ENCODE results near the gene PHYH.
"Not testable (repeated sequence)": the region's sequence is repeated elsewhere in the genome, so short reads cannot be mapped to it uniquely, and the experiment has no call there.

PHYH gene

DNA sequence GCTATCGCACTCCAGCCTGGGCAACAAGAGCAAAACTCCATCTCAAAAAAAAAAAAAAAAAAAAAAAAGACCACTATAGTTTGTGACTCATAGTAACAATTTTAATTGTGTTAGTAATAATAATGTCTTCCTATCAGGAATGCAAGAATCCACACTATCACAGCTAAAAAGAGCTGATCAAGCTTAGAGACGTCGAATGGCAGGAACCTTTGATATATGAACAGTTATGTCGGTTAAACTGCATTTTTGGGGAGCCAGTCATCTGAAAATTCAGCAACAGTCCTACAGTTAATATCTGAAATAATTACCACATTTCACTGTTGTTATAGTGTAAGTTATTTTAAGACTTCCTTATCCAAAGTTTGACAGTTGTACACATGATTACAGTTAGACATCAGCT, 8.8 kb downstream of the PHYH start:
- TF ChIP-seq ZFX (IDR thresholded peaks at IDR 0.05), result no peak
- TF ChIP-seq, protein P1, sequence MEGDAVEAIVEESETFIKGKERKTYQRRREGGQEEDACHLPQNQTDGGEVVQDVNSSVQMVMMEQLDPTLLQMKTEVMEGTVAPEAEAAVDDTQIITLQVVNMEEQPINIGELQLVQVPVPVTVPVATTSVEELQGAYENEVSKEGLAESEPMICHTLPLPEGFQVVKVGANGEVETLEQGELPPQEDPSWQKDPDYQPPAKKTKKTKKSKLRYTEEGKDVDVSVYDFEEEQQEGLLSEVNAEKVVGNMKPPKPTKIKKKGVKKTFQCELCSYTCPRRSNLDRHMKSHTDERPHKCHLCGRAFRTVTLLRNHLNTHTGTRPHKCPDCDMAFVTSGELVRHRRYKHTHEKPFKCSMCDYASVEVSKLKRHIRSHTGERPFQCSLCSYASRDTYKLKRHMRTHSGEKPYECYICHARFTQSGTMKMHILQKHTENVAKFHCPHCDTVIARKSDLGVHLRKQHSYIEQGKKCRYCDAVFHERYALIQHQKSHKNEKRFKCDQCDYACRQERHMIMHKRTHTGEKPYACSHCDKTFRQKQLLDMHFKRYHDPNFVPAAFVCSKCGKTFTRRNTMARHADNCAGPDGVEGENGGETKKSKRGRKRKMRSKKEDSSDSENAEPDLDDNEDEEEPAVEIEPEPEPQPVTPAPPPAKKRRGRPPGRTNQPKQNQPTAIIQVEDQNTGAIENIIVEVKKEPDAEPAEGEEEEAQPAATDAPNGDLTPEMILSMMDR (conservative IDR thresholded peaks at IDR 0.05), result no peak
- H3K27ac ChIP-seq, result no peak overlapping the region

DNA sequence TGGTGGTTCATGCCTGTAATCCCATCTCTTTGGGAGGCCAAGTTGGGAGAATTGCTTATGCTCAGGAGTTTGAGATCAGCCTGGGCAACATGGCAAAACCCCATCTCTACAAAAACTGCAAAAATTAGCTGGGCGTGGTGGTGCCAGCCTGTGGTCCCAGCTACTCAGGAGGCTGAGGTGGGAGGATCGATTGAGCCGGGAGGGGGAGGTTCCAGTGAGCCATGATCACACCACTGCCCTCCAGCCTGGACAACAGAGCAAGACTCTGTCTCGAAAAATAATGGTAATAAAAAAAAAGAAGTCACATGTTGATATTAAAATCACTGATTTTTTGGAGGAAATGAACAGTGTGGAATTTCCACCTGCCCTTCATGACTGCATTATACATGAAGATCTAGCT, 15.8 kb downstream of the PHYH start:
- TF ChIP-seq ZFX (IDR thresholded peaks at IDR 0.05), result no peak
- TF ChIP-seq, protein P1 (conservative IDR thresholded peaks at IDR 0.05), result no peak
- H3K27ac ChIP-seq, result no peak overlapping the region

DNA sequence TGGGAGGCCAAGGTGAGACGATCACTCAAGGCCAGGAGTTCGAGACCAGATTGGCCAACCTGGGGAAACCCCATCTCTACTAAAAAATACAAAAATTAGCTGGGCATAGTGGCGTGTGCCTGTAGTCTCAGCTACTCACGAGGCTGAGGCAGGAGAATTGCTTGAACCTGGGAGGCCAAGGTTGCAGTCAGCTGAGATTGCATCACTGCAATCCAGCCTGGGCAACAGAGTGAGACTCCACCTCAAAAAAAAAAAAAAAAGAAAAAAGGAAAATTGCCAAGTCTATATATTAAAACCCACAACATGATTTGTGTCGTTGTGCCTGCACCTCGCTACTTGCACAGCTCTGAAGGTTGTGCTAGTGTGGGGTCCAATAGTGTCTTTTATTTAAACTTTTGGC, 17.5 kb downstream of the PHYH start:
- H3K27ac ChIP-seq, result not testable (repeated sequence)

DNA sequence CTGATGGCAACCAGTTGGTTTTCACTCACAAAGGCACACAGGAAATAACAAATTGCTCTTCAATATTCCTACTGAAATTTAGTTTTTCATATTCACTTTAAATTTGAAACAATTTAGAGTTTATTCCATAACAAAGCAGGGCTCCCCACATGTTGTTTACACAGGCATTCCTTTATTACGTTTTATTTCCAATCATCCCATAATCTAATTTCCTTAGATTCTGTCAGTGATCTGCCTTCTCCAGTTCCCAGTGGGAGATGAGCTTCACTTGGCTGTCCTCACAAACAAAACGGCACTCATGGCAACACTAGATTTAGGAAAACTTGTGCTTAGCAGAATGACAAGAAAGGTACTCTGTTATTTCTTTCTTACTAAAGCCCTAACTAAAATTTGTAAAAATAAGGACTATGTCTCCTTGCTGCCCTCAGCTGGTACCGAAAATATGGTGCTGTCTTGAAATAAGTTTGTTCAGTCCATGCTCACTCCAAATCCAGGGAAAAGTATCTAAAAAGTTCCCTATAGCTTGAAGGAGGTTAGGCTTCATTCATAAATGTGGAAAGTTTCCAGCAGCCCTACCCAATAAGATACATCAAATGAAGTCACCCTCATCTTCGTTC, 23.0 kb downstream of the PHYH start:
- no peak overlapping the region for H3K27ac ChIP-seq
- TF ChIP-seq ZFX (IDR thresholded peaks at IDR 0.05), result no peak
- TF ChIP-seq, protein P1 (conservative IDR thresholded peaks at IDR 0.05), result no peak

DNA sequence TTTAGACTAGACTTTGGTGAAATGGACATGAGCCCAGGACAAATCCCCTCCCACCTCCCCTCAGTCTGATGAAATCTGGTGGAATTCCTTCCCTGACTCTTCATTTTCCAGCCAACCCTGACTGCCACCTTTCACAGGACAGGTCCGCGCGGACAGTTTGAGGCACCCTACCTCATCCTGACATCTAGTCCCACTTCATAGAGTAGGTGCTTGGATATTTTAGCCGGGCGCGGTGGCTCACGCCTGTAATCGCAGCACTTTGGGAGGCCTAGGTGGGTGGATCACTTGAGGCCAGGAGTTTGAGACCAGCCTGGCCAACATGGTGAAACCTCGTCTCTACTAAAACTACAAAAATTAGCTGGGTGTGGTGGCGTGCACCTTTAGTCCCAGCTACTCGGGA, 23.7 kb downstream of the PHYH start:
- not testable (repeated sequence) for H3K27ac ChIP-seq

DNA sequence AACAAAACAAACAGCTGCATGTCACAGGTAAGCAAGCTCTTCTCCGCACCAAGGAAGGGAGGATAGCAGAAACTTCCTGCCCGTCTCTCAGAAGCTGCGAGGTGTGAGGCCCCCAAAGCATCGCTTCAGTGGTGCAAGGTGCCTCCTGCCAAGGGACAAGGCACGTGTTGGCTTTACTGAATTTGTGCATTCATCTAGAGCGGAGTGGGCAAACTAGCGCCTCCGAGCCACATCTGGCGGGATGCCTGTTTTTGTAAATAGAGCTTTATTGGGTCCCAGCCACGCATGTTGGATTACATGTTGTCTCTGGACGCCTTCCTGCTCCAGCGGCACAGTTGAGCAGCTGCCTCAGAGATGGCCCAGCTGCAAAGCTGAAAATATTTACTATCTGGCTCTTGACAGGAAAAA, 27.7 kb downstream of the PHYH start:
- no peak overlapping the region for H3K27ac ChIP-seq
- no peak for TF ChIP-seq ZFX (IDR thresholded peaks at IDR 0.05)
- TF ChIP-seq, protein P1 (conservative IDR thresholded peaks at IDR 0.05), result no peak

DNA sequence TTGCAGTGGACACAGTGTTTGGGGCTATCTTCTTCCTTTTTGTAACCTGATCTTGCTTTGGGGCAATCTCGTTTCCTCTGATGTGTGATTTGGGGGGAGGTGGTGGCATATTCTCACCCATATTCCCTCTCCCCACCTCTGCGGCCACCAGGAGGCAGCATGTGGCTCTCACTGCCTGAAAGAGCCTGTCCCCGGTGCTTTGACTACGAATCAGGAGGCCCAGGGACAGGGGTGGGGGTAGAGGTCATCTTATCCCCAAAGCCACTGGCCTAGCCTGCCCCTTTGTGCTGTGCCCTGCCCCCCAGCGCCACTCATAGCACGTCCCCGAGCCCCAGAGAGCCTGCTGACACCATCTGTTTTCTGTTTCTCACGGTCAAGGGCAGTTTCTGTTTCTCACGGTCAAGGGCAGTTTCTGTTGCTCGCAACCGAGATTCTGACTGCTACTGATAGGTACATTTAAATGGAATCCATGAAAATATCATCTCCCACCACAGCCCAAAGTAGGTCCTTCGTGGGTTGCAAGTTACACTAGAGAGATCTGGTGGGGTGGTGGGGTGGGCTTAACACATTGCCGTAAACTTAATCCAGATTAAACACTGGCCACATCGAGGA, 28.2 kb downstream of the PHYH start:
- H3K27ac ChIP-seq, result no peak overlapping the region

DNA sequence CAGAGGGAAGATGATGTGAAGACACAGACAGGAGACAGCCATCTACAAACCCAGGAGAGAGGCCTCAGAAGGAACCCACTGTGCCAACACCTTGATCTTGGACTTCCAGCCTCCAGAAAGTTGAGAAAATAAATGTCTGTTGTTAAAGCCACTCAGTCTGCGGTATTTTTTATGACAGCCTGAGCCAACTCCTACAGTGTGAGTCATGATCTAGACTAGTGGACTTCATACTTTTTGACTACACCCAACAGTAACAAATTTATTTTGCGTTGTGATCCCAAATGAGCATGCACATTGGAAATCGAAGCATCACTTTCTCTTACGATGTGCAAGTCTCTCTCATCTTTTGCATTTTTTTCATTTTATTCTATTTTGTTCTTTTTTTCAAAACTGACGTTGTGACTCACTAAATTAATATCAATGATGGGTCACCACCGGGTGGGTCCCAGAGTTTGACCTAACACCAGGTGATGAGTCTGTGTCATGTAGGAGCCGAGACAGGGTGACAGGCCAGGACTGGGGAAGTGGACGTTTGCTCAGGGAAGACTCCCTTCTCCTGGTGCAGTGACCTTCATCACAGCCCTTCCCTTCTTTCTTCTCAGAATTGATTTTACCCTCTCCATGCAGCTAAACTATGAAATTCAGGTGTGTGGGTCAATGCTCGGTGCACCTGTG, 28.9 kb downstream of the PHYH start:
- no peak overlapping the region for H3K27ac ChIP-seq
- TF ChIP-seq, protein P1 (conservative IDR thresholded peaks at IDR 0.05), result no peak
- TF ChIP-seq ZFX (IDR thresholded peaks at IDR 0.05), result no peak

More for the DNA sequence above, 28.2 kb downstream of the PHYH start:
- TF ChIP-seq, protein P1 (conservative IDR thresholded peaks at IDR 0.05), result peak; percentile 67
- no peak for TF ChIP-seq ZFX (IDR thresholded peaks at IDR 0.05)

All from C4-2B (cell line).